ENCODE measurements around the gene ARMC7.

DNA sequence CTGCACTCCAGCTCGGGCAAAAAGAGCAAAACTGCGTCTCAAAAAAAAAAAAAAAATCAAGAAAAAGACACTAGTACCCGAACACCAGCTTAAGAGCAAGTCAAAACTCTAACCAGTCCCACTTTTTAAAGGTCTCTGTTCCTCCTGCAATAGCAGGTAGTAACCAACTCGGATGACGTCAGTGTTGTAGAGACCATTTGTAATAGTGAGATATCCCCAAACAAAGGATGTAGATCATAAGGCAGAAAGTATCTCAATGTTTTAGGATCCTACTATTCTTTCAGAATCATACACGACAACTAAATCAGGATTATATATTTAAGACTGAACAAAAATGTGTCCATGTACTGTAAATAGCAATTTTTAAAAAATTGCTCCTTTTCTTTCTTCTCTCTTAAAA, 42.2 kb downstream of the ARMC7 start:
- no peak for TF ChIP-seq POLR2A (IDR thresholded peaks at IDR 0.05)
- TF ChIP-seq, protein P1, sequence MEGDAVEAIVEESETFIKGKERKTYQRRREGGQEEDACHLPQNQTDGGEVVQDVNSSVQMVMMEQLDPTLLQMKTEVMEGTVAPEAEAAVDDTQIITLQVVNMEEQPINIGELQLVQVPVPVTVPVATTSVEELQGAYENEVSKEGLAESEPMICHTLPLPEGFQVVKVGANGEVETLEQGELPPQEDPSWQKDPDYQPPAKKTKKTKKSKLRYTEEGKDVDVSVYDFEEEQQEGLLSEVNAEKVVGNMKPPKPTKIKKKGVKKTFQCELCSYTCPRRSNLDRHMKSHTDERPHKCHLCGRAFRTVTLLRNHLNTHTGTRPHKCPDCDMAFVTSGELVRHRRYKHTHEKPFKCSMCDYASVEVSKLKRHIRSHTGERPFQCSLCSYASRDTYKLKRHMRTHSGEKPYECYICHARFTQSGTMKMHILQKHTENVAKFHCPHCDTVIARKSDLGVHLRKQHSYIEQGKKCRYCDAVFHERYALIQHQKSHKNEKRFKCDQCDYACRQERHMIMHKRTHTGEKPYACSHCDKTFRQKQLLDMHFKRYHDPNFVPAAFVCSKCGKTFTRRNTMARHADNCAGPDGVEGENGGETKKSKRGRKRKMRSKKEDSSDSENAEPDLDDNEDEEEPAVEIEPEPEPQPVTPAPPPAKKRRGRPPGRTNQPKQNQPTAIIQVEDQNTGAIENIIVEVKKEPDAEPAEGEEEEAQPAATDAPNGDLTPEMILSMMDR (IDR thresholded peaks at IDR 0.05), result no peak

Measured in heart left ventricle (tissue), 13 donors.